Muscle layer of colon (tissue), 2 donors: ENCODE measurements around the gene STARD9.

Source experiments
- H3K27ac ChIP-seq: one replicate; pipeline ENCODE4 v1.7.0; 2013; ENCODE audit warnings: low read depth, mild to moderate bottlenecking, low read length, moderate library complexity
- H3K27me3 ChIP-seq, 2 donors: one replicate each; pipeline ENCODE4 v1.7.0; 2013; ENCODE audit warnings: low read length in 2 of 2, mild to moderate bottlenecking in 2 of 2; ENCODE audit not compliant: insufficient read depth in 2 of 2, control insufficient read depth in 1 of 2
- H3K36me3 ChIP-seq: one replicate; pipeline ENCODE4 v1.7.0; 2013; ENCODE audit warnings: mild to moderate bottlenecking, low read length; ENCODE audit not compliant: insufficient read depth
- H3K4me1 ChIP-seq: one replicate; pipeline ENCODE4 v1.7.0; 2013; ENCODE audit warnings: mild to moderate bottlenecking, low read length; ENCODE audit not compliant: insufficient read depth
- H3K4me3 ChIP-seq, 2 donors: one replicate each; pipeline ENCODE4 v1.7.0; 2013; ENCODE audit warnings: low read length in 2 of 2, low read depth in 1 of 2, mild to moderate bottlenecking in 1 of 2, moderate library complexity in 1 of 2
- H3K9ac ChIP-seq: one replicate; pipeline ENCODE4 v1.7.0; 2013; ENCODE audit warnings: low read length
- H3K9me3 ChIP-seq: one replicate; pipeline ENCODE4 v1.7.0; 2013; ENCODE audit warnings: mild to moderate bottlenecking, low read length
- donor health status: abdominal sarcoma.
- donor health status: Adenocarcinoma of cecum.

STARD9 gene

DNA sequence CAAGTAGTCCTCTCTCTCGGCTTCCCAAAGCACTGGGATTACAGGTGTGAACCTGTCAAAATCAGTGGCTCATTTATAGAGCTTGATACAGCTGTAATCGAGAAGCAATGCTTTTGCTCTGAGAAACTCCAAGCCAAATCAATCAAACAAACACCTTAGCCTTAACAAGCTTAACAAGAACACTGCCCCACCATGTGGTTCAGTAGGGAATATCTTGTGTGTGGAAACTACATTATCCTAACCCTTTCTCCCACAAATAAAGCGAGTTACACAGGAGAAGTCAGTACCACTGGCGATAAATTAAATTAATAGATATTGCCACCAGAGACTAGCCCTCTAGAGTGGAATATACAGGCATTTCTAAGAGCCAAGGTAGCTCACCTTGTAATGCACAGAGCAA, 147.7 kb downstream of the STARD9 start:
- Histone ChIP-seq H3K36me3 (peaks cover 88% of the 10 kb centered on the region), H3K9me3 (no peaks in the 10 kb centered on the region), H3K4me3 (no peak overlapping the region), H3K27ac (no peak overlapping the region), H3K9ac (no peak overlapping the region), H3K27me3 (no peaks in the 10 kb centered on the region), H3K4me1 (no peaks in the 10 kb centered on the region)

- Histone ChIP-seq H3K27ac (no peak overlapping the region), H3K4me1 (no peaks in the 10 kb centered on the region), H3K4me3 (no peak overlapping the region), H3K9ac (no peak overlapping the region), H3K9me3 (no peaks in the 10 kb centered on the region), H3K27me3 (no peaks in the 10 kb centered on the region), H3K36me3 (peaks cover 82% of the 10 kb centered on the region)
Measured at GRCh38 chr15:42724276-42724675, 148.9 kb downstream of the STARD9 start.

GRCh38 chr15:42725331-42725903, 150.0 kb downstream of the STARD9 start:
- Histone ChIP-seq H3K4me3 (no peak overlapping the region), H3K4me1 (no peaks in the 10 kb centered on the region), H3K36me3 (peaks cover 74% of the 10 kb centered on the region), H3K27ac (no peak overlapping the region), H3K9me3 (no peaks in the 10 kb centered on the region), H3K27me3 (no peaks in the 10 kb centered on the region), H3K9ac (no peak overlapping the region)

DNA sequence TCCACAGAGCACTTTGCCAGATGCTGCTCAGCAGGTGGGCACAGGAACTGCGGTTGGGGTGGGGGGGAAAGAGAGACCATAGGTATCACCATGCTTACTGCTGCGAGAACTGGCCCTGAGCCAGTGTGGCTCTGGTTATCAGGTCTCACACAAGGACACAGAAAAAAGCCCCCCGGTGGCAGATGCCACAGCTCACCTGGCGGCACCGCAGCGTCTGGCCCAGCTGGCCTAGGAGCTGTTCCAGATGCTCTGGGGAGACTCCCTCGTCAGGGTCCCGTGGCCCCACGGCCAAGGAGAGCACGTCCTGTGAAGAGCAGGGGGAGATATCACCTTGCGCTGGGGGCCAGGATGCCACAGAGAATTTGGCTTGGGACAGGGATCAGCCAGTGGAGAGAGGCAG, 150.7 kb downstream of the STARD9 start:
- Histone ChIP-seq H3K4me3 (no peak overlapping the region), H3K36me3 (peaks cover 68% of the 10 kb centered on the region), H3K27ac (no peak overlapping the region)

GRCh38 chr15:42727750-42728381, 152.5 kb downstream of the STARD9 start:
- peaks cover 68% of the 10 kb centered on the region for H3K36me3 ChIP-seq
- no peak overlapping the region for H3K27ac ChIP-seq
- no peak overlapping the region for H3K9ac ChIP-seq
- H3K9me3 ChIP-seq: no peaks in the 10 kb centered on the region
- H3K4me3 ChIP-seq: no peak overlapping the region
- no peaks in the 10 kb centered on the region for H3K27me3 ChIP-seq
- H3K4me1 ChIP-seq: no peaks in the 10 kb centered on the region

More for the DNA sequence above, 150.7 kb downstream of the STARD9 start:
- H3K27me3 ChIP-seq: no peaks in the 10 kb centered on the region
- H3K4me1 ChIP-seq: no peaks in the 10 kb centered on the region
- H3K9ac ChIP-seq: no peak overlapping the region
- H3K9me3 ChIP-seq: no peaks in the 10 kb centered on the region

- no peak overlapping the region for H3K9ac ChIP-seq
Measured at GRCh38 chr15:42728560-42728959, 153.2 kb downstream of the STARD9 start.

DNA sequence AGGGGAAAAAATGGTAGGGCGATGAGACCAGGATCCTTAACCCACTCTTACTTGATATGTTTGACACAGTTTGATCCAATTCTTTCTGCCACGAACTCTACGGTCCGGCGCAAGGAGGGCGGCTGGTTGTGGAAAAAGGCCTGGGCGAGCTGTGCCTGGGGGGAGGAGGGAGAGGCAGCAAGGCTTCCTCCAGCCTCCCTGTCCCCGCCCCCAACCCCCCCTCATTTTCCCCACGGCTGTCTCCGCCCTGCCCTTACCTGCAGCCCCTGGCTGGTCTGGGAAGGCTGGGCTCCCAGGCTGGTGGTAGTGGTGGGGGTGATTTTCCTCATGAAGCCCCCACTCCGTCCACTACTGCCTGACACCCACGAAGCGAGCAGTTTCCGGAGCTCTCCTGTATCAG, 153.6 kb downstream of the STARD9 start:
- Histone ChIP-seq H3K9ac (no peak overlapping the region), H3K27ac (no peak overlapping the region), H3K9me3 (no peaks in the 10 kb centered on the region), H3K36me3 (peaks cover 69% of the 10 kb centered on the region), H3K4me3 (no peak overlapping the region), H3K4me1 (no peaks in the 10 kb centered on the region), H3K27me3 (no peaks in the 10 kb centered on the region)

More at GRCh38 chr15:42728560-42728959, 153.2 kb downstream of the STARD9 start:
- H3K27me3 ChIP-seq: no peaks in the 10 kb centered on the region
- no peak overlapping the region for H3K4me3 ChIP-seq
- H3K36me3 ChIP-seq: peaks cover 68% of the 10 kb centered on the region
- H3K27ac ChIP-seq: no peak overlapping the region
- no peaks in the 10 kb centered on the region for H3K4me1 ChIP-seq
- no peaks in the 10 kb centered on the region for H3K9me3 ChIP-seq

- Histone ChIP-seq H3K36me3 (peaks cover 69% of the 10 kb centered on the region), H3K9ac (no peak overlapping the region), H3K27ac (no peak overlapping the region), H3K9me3 (no peaks in the 10 kb centered on the region), H3K4me3 (no peak overlapping the region), H3K27me3 (no peaks in the 10 kb centered on the region), H3K4me1 (no peaks in the 10 kb centered on the region)
Measured at GRCh38 chr15:42729409-42729808, 154.0 kb downstream of the STARD9 start.

- Histone ChIP-seq H3K27ac (no peak overlapping the region), H3K9ac (no peak overlapping the region), H3K4me3 (no peak overlapping the region), H3K9me3 (no peaks in the 10 kb centered on the region), H3K27me3 (no peaks in the 10 kb centered on the region), H3K36me3 (peaks cover 63% of the 10 kb centered on the region), H3K4me1 (peaks cover 5% of the 10 kb centered on the region)
Measured at GRCh38 chr15:42730135-42730534, 154.7 kb downstream of the STARD9 start.

- H3K4me3 ChIP-seq: no peak overlapping the region
- no peak overlapping the region for H3K27ac ChIP-seq
- H3K36me3 ChIP-seq: peaks cover 59% of the 10 kb centered on the region
- no peaks in the 10 kb centered on the region for H3K9me3 ChIP-seq
- peaks cover 9% of the 10 kb centered on the region for H3K4me1 ChIP-seq
- H3K9ac ChIP-seq: no peak overlapping the region
- no peaks in the 10 kb centered on the region for H3K27me3 ChIP-seq
Measured at GRCh38 chr15:42730536-42730935, 155.1 kb downstream of the STARD9 start.

DNA sequence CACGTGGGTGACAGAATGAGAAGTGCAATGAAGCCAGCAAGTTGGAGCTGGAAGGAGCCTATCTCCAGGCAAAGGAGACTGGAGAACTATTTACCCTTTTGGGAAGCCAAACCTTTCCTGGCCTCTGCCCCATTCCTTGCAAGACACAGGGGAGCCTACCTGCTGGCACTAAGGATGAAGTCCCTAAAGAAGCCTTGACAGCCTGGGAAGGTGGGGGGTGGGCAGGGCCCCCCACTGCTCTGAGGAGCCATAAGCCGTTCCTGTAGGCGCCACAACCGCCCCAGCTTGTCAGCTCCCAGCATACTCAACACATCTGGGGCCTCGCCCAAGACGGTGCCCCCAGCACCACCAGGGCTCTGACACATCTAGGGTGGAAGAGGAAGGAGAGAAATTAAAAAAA, 156.1 kb downstream of the STARD9 start:
- Histone ChIP-seq H3K4me3 (no peak overlapping the region), H3K27ac (no peak overlapping the region), H3K4me1 (peaks cover 15% of the 10 kb centered on the region), H3K27me3 (no peaks in the 10 kb centered on the region), H3K9me3 (no peaks in the 10 kb centered on the region), H3K9ac (no peak overlapping the region), H3K36me3 (peaks cover 50% of the 10 kb centered on the region)
